GM10266 (cell line): Measurements from ENCODE around the gene GSG1.

Source experiments
- DNase-seq: peaks from one replicate; pipeline ENCODE4 v3.0.0; 2012; ENCODE audit errors: extremely low spot score
- TF ChIP-seq, protein P1 (sequence below): IDR thresholded peaks from 2 replicates; pipeline ENCODE4 v1.5.1; 2012; ENCODE audit warnings: mild to moderate bottlenecking, low read depth; ENCODE audit not compliant: control insufficient read depth, insufficient read depth; ENCODE audit errors: missing control alignments

GSG1 gene

DNA sequence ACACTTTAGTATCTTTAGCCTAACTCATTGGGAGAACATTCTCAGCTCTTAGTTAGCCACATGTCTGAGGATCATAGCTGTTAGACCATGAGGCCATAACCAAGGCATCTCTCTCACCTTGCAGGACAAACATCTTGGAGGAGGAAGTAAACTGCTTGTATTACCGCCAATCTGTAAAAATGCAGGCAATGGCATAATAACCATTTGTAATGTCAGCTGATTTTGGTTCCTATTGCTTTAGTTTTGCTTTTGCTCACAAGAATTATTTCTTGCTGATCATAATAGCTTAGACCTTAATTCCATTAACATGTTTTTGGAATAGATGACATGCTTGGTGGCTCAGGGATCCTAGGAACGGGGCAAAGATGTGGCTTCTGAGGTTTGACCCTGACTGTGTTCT, 16.4 kb upstream of the GSG1 start:
- TF ChIP-seq, protein P1, sequence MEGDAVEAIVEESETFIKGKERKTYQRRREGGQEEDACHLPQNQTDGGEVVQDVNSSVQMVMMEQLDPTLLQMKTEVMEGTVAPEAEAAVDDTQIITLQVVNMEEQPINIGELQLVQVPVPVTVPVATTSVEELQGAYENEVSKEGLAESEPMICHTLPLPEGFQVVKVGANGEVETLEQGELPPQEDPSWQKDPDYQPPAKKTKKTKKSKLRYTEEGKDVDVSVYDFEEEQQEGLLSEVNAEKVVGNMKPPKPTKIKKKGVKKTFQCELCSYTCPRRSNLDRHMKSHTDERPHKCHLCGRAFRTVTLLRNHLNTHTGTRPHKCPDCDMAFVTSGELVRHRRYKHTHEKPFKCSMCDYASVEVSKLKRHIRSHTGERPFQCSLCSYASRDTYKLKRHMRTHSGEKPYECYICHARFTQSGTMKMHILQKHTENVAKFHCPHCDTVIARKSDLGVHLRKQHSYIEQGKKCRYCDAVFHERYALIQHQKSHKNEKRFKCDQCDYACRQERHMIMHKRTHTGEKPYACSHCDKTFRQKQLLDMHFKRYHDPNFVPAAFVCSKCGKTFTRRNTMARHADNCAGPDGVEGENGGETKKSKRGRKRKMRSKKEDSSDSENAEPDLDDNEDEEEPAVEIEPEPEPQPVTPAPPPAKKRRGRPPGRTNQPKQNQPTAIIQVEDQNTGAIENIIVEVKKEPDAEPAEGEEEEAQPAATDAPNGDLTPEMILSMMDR, result no peak
- DNase-seq, result no peak

DNA sequence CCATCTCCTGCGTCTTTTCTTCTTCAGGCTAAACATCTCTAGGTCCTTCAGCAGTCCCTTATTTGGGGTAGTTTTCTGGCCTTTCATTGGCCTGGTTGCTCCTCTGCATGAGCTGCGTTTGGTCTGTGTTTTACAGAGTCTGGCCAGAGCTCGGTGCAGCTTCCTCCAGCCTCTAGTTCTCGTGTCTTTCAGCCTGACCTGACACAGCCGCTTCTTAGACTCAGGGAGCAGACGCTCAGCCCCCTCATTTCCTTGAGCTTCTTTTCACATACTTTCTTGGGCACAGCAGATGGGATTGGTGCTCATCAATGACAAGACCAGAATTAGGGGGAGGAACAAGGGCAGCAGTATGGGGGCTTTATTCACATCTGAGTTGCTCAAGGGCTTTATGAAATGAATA, 13.6 kb upstream of the GSG1 start:
- DNase-seq, result no peak
- TF ChIP-seq, protein P1, result no peak

DNA sequence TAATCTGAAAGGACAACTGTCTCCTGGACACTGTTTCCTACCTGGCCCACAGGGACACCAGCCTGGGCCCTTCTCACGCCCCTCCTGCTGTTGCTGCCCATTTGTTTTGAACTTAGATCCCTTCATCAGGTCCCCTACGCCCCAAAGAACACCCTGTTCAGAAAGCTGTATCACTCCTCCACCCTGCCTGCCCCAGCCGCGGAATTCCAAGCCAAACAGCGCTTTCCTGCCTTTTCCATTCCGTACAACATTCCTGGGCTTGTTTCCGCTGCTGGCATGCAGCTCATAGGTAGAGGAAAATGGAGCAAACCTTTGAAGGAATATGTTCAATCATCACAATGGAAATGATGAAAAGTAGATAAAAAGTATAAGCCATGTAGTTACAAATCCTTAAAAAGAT, 12.8 kb upstream of the GSG1 start:
- no peak for DNase-seq
- TF ChIP-seq, protein P1, result no peak

DNA sequence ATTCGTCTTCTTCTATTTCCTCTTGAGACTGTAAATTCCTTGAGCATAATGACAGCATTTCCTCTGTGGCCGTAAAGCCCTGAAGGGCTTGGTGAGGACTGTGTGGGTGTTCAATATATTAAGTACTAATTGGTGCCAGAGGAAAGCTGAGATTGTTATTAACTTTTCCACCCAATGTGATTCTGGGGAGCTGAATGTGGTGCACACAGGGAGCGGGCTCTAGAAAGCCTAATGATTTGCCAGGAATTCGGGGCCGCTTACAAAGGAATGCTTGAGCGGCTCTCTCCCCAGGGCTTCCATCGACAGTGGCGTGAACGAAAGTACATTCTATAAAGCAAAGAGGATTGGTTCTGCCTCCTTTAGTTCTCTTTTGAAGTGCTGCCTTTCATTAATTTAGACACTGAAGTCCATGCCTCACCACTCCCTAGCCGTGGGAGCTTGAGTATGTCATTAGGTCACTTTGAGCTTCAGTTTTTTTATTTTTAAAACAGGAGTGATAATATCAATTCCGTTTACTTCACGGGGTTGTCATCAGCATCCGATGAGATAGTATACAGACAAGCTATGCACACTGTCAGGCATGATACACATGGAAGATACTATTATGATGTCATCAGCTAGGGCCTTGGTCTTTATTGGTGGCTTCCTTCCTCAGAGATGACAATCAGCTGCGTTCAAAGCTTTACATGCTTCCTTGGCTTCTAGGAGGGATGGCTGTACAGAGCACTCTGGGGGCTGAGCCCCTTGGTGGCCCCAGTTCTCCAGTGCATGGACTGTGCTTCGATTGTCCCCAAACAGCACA, 11.0 kb upstream of the GSG1 start:
- no peak for DNase-seq
- TF ChIP-seq, protein P1, result no peak

DNA sequence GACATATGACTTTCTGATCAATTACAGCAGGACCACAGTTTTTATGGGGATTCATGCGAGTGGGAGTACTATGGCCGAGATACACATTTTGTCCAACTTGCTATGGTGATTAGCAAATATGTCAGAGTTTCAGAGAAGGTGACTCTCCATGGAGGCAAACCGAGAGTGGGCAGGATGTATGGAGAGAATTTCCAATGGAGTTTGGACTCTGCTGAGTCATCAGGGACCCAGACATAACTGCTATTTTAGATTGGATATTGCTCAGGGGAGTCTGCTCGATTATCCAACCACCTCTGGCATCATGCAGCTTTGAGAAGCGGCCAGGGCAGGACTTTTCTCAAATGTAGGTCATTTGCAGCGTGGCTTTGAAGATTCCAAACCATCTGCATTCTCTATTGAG, 9.5 kb upstream of the GSG1 start:
- TF ChIP-seq, protein P1, result no peak
- DNase-seq, result no peak

DNA sequence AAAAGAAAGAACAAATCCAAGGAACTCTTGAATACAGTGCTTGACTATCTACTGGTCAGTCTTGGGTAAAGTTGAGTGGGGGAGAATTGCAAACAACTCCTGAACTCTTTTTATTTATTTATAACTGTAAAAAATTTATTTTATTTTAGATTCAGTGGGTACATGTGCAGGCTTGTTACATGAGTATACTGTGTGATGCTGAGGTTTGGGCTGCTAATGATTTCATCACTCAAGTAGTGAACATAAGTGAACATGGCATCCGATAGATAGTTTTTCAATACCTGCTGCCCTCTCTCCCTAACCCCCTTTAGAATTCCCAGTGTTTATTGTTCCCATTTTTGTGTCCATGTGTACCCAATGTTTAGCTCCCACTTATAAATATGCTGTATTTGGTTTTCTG, 3.2 kb upstream of the GSG1 start:
- TF ChIP-seq, protein P1, result no peak

DNA sequence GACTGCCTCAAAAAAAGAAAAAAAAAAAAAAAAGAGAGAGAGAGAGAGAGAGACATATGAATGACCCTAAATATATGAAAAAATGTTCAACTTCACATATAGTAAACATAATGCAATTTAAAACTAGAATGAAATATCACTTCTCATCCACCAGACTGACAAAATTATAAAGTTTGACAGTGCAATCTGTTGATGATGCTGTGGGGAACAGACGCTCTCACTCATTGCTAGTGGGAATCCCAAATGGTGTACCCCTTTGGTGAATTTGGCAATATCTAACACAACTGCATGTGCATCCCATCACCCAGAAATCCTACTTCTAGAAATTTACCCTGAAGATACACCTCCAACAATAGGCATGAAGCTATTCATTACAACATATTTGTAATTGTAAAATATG, 2.3 kb upstream of the GSG1 start:
- TF ChIP-seq, protein P1, result no peak
- DNase-seq, result no peak

More for the DNA sequence above, 3.2 kb upstream of the GSG1 start:
- DNase-seq, result no peak
